GM12864 (cell line): ENCODE data around the gene GGACT.

ENCODE experiments used
- DNase-seq: peaks from one replicate; pipeline ENCODE4 v3.0.0-alpha.2; 2011; ENCODE audit warnings: low read depth
- H3K4me3 ChIP-seq: 2 replicates; pipeline ENCODE4 v1.5.1; 2011; ENCODE audit warnings: mild to moderate bottlenecking, low read depth, low read length, control low read depth
- CTCF ChIP-seq: IDR thresholded peaks from 2 replicates; pipeline ENCODE4 v1.5.1; 2011; ENCODE audit warnings: low read depth, mild to moderate bottlenecking, moderate library complexity, low read length, control low read depth, inconsistent platforms; ENCODE audit errors: missing control alignments

Gene GGACT

GRCh38 chr13:100495455-100495854, 93.1 kb downstream of the GGACT start:
- TF ChIP-seq CTCF = no peak
- H3K4me3 ChIP-seq = no peak overlapping the region
- DNase-seq = no peak

GRCh38 chr13:100493418-100493817, 95.2 kb downstream of the GGACT start:
- no peak overlapping the region for H3K4me3 ChIP-seq
- no peak for TF ChIP-seq CTCF
- no peak for DNase-seq

DNA sequence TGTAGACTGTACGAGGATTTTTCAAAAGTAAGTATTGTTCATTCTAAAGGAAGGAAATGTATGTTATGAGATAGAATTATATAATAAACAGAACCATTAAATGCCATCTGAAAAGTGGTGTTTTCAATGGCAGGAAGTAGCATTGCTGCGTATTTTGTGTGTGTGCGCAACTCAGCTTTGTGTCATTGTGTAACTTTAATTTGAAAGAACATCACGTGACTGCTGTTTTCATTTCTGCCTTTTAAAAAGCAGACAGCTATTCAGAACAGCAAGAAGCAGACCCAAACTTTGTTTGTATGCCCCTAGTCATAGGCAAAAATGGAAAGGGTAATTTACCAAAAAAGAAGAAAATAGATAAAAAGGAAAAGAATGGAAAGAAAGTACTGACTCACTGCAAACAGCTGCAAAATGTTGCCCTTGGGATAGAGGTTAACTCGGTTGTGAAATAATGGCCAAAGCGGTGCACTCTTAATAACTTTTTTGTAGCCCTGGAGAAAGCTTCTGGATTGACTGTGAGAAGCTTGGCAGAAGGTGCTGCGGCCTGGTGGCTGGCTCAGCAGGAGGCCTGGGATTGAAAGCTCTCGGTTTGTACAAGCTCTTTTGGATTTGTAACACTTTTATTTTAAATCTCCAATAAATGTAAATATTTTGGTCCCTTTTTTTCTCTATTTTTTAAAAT, 97.3 kb downstream of the GGACT start:
- DNase-seq = no peak
- no peak overlapping the region for H3K4me3 ChIP-seq
- TF ChIP-seq CTCF = no peak

DNA sequence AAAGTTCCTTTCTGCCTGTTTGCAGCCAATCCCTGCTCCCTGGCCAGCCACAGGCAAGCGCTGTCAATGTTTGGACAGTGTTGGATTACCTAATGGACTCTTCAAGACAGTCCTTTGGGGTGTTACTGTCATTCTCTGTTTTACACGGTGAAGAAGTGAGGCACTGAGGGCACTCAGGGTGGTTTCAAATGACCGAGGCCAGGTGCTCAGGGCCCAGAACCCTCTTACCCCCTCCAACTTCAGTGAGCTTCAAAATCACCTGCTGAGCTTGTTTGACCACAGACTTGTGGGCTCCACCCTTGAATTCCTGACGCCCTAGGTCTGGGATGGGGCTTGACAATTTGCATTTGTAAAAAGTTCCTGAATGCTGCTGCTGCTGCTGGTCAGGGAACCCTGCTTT, 97.9 kb downstream of the GGACT start:
- no peak for TF ChIP-seq CTCF
- H3K4me3 ChIP-seq = no peak overlapping the region
- no peak for DNase-seq

GRCh38 chr13:100485265-100485664, 103.3 kb downstream of the GGACT start:
- no peak for DNase-seq
- no peak overlapping the region for H3K4me3 ChIP-seq
- no peak for TF ChIP-seq CTCF

- H3K4me3 ChIP-seq = no peak overlapping the region
- no peak for TF ChIP-seq CTCF
- DNase-seq = no peak
These were observed 103.9 kb downstream of the GGACT start for GRCh38 chr13:100484702-100485101.

DNA sequence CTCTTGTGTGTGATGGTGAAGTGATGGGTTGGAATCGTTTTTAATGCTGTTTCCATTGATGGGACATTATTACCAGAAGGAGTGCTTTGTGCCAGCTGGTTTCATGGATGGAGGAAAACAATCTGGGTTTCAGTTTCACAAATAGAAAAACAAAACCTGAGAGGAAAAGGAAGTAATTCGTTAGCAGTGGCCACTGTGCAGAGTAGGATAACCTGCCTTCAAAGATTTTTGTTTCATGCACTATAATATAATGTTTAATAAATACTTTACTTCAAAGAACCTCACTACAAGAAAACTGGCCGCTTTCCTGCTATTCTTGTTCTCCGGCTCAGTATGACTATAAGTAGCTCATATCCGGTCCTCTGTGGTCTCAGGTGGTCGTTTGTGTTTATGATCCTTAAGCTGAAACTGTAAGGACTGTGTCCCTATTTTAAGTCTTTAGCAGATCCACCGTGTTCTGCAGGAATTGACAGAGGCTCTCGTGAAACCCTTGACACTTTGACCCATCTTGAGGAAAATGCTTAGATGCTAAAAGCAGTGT, 104.7 kb downstream of the GGACT start:
- H3K4me3 ChIP-seq = no peak overlapping the region
- TF ChIP-seq CTCF = no peak
- DNase-seq = no peak
